Stomach (tissue), 4 donors: Measurements from ENCODE around the gene SLC35E2B.

Source experiments
- CTCF ChIP-seq, 7 experiments: fragments of 450-650 bp in 4 of 7; fragments of 200-600 bp in 3 of 7; sonication (generic) in 3 of 7; IDR thresholded peaks; one replicate each; pipeline ENCODE4 v1.5.1; 2016 to 2019; ENCODE audit warnings: antibody characterized with exemption in 7 of 7, control low read depth in 2 of 7, mild to moderate bottlenecking in 1 of 7
- POLR2AphosphoS5 ChIP-seq, 3 donors: sonication (generic); formaldehyde crosslinking; IDR thresholded peaks; one replicate each; pipeline ENCODE4 v1.6.1; 2016; ENCODE audit warnings: antibody characterized with exemption in 3 of 3

GRCh38 chr1:1609822-1610485, 82.6 kb downstream of the SLC35E2B start:
- TF ChIP-seq CTCF (IDR thresholded peaks at IDR 0.05) (no peak), POLR2AphosphoS5 (IDR thresholded peaks at IDR 0.05) (no peak)
